ENCODE measurements around the gene SOS1.

The SOS1 gene

DNA sequence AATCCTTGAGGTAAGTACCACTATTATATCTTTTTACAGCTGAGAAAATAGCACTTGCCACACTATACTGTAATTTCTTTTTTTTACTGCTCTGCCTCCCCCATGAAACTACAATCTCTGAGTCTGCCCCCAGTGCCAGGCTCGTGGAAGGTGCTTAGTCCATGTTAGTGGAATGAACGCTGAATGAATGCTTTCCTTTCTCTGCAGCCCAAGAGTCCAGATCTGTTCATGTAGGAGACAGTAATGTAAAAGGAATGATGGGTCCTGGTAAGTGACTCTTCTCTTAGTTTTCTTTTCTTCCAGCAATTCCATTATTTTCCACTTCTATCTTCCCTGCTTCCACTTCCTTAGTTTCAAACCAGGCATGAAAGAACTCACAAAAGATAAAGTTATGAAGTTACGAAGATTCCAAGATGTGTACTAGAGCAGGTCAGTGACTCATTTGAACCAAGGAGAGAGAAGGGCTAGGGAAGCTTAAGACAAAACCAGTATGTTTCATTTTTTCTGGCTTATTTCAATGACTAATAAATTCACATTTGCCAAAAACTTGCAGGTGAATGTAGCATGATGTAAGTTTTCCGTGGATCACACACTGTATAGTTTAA lies 185.2 kb downstream of the SOS1 start:
- peak; percentile 61 for DNase-seq (ENCODE audit: low read depth)
- H3K4me3 ChIP-seq (ENCODE audit: control insufficient read depth, low read depth, low read length): no peak overlapping the region
- no peak for TF ChIP-seq CTCF (conservative IDR thresholded peaks at IDR 0.05; ENCODE audit: control insufficient read depth, insufficient read depth, low read depth, low read length)

GRCh38 chr2:38934742-38935141 lies 186.1 kb downstream of the SOS1 start:
- TF ChIP-seq CTCF (conservative IDR thresholded peaks at IDR 0.05; ENCODE audit: control insufficient read depth, insufficient read depth, low read depth, low read length): no peak
- peak; percentile 17 for DNase-seq (ENCODE audit: low read depth)
- H3K4me3 ChIP-seq (ENCODE audit: control insufficient read depth, low read depth, low read length): no peak overlapping the region

- peak; percentile 87 for DNase-seq (ENCODE audit: low read depth)
- TF ChIP-seq CTCF (conservative IDR thresholded peaks at IDR 0.05; ENCODE audit: control insufficient read depth, insufficient read depth, low read depth, low read length): no peak
- no peak overlapping the region for H3K4me3 ChIP-seq (ENCODE audit: control insufficient read depth, low read depth, low read length)
These were observed 187.2 kb downstream of the SOS1 start for GRCh38 chr2:38933653-38934052.

- no peak overlapping the region for H3K4me3 ChIP-seq (ENCODE audit: control insufficient read depth, low read depth, low read length)
- no peak for TF ChIP-seq CTCF (conservative IDR thresholded peaks at IDR 0.05; ENCODE audit: control insufficient read depth, insufficient read depth, low read depth, low read length)
- DNase-seq (ENCODE audit: low read depth): peak; percentile 4
These were observed 188.3 kb downstream of the SOS1 start for GRCh38 chr2:38932586-38932985.
